Naive thymus-derived CD8-positive, alpha-beta T cell (primary cell): ENCODE results near the gene FER. TPM values are rescaled to one million over a fixed set of nuclear protein-coding genes. Genes with fewer than 3 reads are reported as not detected.

Experiments used
- ATAC-seq, 2 donors: fragments of 150-1000 bp; cut with Tn5 transposase in 1 of 2; sonication (Bioruptor Pico), chemical (Tn5 transposase) in 1 of 2; 1 replicate in 1 of 2; 2 replicates in 1 of 2; pipeline ENCODE4 v1.10.0; 2021; ENCODE audit warnings: mild to moderate bottlenecking in 2 of 2, moderate library complexity in 2 of 2
- POLR2A ChIA-PET: fragments of 350-600 bp; sonication (Branson Sonifier 250); formaldehyde crosslinking; loops from one replicate; lab custom pipeline; 2021; ENCODE audit warnings: antibody characterized with exemption; lab: Charles Lee
- DNase-seq, 10 donors: peaks; one replicate each; pipeline versions ENCODE4 v3.0.0 to v3.0.0-alpha.2; 2020 to 2022
- H3K27ac Mint-ChIP-seq, 10 donors: one replicate each; pipeline ENCODE4 v1.8.0; 2020 to 2022; ENCODE audit warnings: mild to moderate bottlenecking in 10 of 10, mixed read lengths in 10 of 10, moderate library complexity in 4 of 10, inconsistent platforms in 1 of 10
- H3K27me3 Mint-ChIP-seq, 5 donors: one replicate each; pipeline ENCODE4 v1.8.0; 2021 to 2022; ENCODE audit warnings: mixed read lengths in 5 of 5
- H3K36me3 Mint-ChIP-seq, 3 donors: one replicate each; pipeline ENCODE4 v1.8.0; 2020 to 2022; ENCODE audit warnings: mixed read lengths in 3 of 3, mild to moderate bottlenecking in 2 of 3, inconsistent platforms in 1 of 3
- H3K4me1 Mint-ChIP-seq, 4 donors: one replicate each; pipeline ENCODE4 v1.8.0; 2021 to 2022; ENCODE audit warnings: mixed read lengths in 4 of 4
- H3K4me3 Mint-ChIP-seq, 10 donors: one replicate each; pipeline ENCODE4 v1.8.0; 2020 to 2022; ENCODE audit warnings: mild to moderate bottlenecking in 10 of 10, mixed read lengths in 10 of 10, moderate library complexity in 6 of 10, inconsistent platforms in 1 of 10
- H3K9me3 Mint-ChIP-seq, 9 donors: one replicate each; pipeline ENCODE4 v1.8.0; 2020 to 2022; ENCODE audit warnings: mixed read lengths in 9 of 9, mild to moderate bottlenecking in 3 of 9, inconsistent platforms in 1 of 9, moderate library complexity in 1 of 9
- polyA plus RNA-seq, 3 donors: library from polyadenylated mRNA; unstranded; fragments of 300-500 nt; fragmentation: Illumina TruSeq; gene quantifications; one replicate each; pipeline ENCODE4 v1.2.3, GENCODE V29; 2021
- total RNA-seq, 8 experiments: library from RNA in 2 of 8; stranded (reverse) in 2 of 8; gene quantifications; one replicate each; pipeline ENCODE4 v1.2.3 and lab custom pipeline; 2021 to 2026

The FER gene
- total and polyA plus RNA-seq, 5 experiments from 2014 or later, result 8.8 to 15.0 (median 11.4) TPM

GRCh38 chr5:109143031-109143430, 395.3 kb downstream of the FER start:
- Mint-ChIP-seq H3K9me3 (no peaks in the 10 kb centered on the region), H3K36me3 (peaks cover 0 to 6% (median 0%) of the 10 kb centered on the region in 3 donors), H3K27me3 (no peaks in the 10 kb centered on the region), H3K4me3 (no peak overlapping the region), H3K4me1 (no peaks in the 10 kb centered on the region), H3K27ac (peak overlapping the region in 1 of 10 donors; percentile 58)
- POLR2A ChIA-PET, result no interaction called here
- no peak for DNase-seq
- no peak for ATAC-seq

DNA sequence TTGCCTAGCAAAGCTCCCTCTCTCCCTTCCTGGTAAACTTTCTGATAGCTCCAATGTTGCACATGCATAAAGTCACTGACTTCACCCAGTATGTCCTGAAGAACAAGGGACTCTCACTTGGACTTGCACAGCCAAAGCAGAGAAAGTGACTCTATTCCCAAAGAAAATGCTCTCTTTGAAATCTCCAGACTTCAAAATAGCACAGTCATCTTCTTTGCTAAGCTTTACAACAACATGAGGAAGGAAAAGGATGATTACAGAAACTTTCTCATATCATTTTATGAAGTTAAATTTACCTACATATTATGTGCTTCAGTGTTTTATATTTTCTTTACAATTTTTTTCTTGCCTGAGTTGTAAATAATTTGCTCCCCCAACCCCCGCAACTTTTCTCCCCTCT, 397.4 kb downstream of the FER start:
- H3K27ac Mint-ChIP-seq, result no peak overlapping the region
- ATAC-seq (no peak), DNase-seq (no peak)
- peaks cover 0 to 6% (median 0%) of the 10 kb centered on the region in 3 donors for H3K36me3 Mint-ChIP-seq
- no peak overlapping the region for H3K4me3 Mint-ChIP-seq
- H3K27me3 Mint-ChIP-seq, result no peaks in the 10 kb centered on the region
- H3K9me3 Mint-ChIP-seq, result no peaks in the 10 kb centered on the region
- no peaks in the 10 kb centered on the region for H3K4me1 Mint-ChIP-seq
- POLR2A ChIA-PET, result interaction anchor here (0.5 kb wide), 1 partner anchor 220 kb away, joined by 3 read pairs; no protein-coding TSS in a partner anchor

- POLR2A ChIA-PET, result no interaction called here
Measured at GRCh38 chr5:109146591-109146990, 398.9 kb downstream of the FER start.

GRCh38 chr5:109152565-109152964, 404.9 kb downstream of the FER start:
- no peaks in the 10 kb centered on the region for H3K9me3 Mint-ChIP-seq
- ATAC-seq, result no peak
- H3K27ac Mint-ChIP-seq, result no peak overlapping the region
- H3K27me3 Mint-ChIP-seq, result no peaks in the 10 kb centered on the region
- no peaks in the 10 kb centered on the region for H3K4me1 Mint-ChIP-seq
- H3K4me3 Mint-ChIP-seq, result no peak overlapping the region
- POLR2A ChIA-PET, result no interaction called here
- H3K36me3 Mint-ChIP-seq, result peaks cover 0 to 2% (median 0%) of the 10 kb centered on the region in 3 donors
- no peak for DNase-seq

More at GRCh38 chr5:109146591-109146990, 398.9 kb downstream of the FER start:
- H3K36me3 Mint-ChIP-seq, result peaks cover 0 to 6% (median 0%) of the 10 kb centered on the region in 3 donors
- H3K27ac Mint-ChIP-seq, result no peak overlapping the region
- ATAC-seq, result no peak
- H3K4me1 Mint-ChIP-seq, result no peaks in the 10 kb centered on the region
- no peaks in the 10 kb centered on the region for H3K27me3 Mint-ChIP-seq
- DNase-seq, result no peak
- H3K4me3 Mint-ChIP-seq, result no peak overlapping the region
- H3K9me3 Mint-ChIP-seq, result no peaks in the 10 kb centered on the region

GRCh38 chr5:109155625-109156024, 407.9 kb downstream of the FER start:
- Mint-ChIP-seq H3K36me3 (peaks cover 0 to 2% (median 0%) of the 10 kb centered on the region in 3 donors), H3K4me1 (no peaks in the 10 kb centered on the region), H3K9me3 (no peaks in the 10 kb centered on the region), H3K27ac (no peak overlapping the region), H3K4me3 (no peak overlapping the region), H3K27me3 (no peaks in the 10 kb centered on the region)
- POLR2A ChIA-PET, result no interaction called here
- no peak for ATAC-seq
- no peak for DNase-seq

GRCh38 chr5:109156885-109157284, 409.2 kb downstream of the FER start:
- no peaks in the 10 kb centered on the region for H3K4me1 Mint-ChIP-seq
- H3K9me3 Mint-ChIP-seq, result no peaks in the 10 kb centered on the region
- H3K27me3 Mint-ChIP-seq, result no peaks in the 10 kb centered on the region
- POLR2A ChIA-PET, result no interaction called here
- H3K4me3 Mint-ChIP-seq, result no peak overlapping the region
- no peak for ATAC-seq
- peaks cover 0 to 2% (median 0%) of the 10 kb centered on the region in 3 donors for H3K36me3 Mint-ChIP-seq
- no peak for DNase-seq
- H3K27ac Mint-ChIP-seq, result no peak overlapping the region

DNA sequence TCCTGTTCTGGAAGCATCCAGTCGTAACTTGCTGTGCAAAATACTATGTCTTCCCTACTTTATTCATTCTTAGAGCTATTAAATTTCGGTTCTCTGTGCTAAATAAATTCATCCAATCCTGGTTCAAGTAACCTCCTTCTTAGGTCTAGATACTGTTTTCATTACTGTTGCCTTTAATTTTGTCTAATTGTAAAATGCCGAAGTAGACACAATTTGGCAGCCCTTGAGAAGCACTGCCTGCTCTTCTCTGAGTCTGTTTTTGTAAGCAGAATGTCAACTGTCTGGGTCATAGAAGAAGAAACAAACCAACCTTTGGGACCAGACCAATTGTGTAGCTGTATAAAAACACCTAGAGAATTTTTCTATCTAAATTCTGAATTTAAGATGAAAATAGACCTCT, 412.8 kb downstream of the FER start:
- DNase-seq, result no peak
- Mint-ChIP-seq H3K4me1 (no peaks in the 10 kb centered on the region), H3K27me3 (no peaks in the 10 kb centered on the region), H3K27ac (no peak overlapping the region), H3K36me3 (peaks cover 0 to 2% (median 2%) of the 10 kb centered on the region in 3 donors), H3K9me3 (no peaks in the 10 kb centered on the region), H3K4me3 (no peak overlapping the region)
- ATAC-seq, result no peak
- POLR2A ChIA-PET, result no interaction called here

GRCh38 chr5:109161914-109162683, 414.4 kb downstream of the FER start:
- Mint-ChIP-seq H3K4me1 (no peaks in the 10 kb centered on the region), H3K4me3 (no peak overlapping the region), H3K27ac (no peak overlapping the region), H3K9me3 (no peaks in the 10 kb centered on the region), H3K36me3 (peaks cover 0 to 6% (median 2%) of the 10 kb centered on the region in 3 donors), H3K27me3 (no peaks in the 10 kb centered on the region)
- no peak for ATAC-seq
- DNase-seq, result no peak
- POLR2A ChIA-PET, result no interaction called here

DNA sequence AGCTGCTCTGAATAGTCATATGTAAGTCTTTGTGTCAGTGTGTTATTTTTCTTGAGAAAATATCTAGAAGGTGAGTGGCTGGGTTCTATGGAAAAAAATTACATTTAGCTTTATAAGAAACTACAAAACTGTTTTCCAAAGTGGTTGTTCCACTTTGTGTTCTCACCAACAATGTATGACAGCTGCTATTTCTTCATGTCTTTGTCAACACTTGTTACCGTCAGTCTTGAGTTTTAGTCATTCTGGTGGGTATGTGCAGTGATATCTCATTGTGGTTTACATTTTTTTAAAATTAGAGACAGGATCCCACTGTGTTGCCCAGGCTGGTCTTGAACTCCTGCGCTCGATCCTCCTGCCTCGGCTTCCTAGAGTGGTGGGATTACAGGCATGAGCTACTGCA, 415.6 kb downstream of the FER start:
- Mint-ChIP-seq H3K4me1 (no peaks in the 10 kb centered on the region), H3K4me3 (no peak overlapping the region), H3K9me3 (no peaks in the 10 kb centered on the region), H3K27me3 (no peaks in the 10 kb centered on the region), H3K27ac (no peak overlapping the region), H3K36me3 (peaks cover 0 to 6% (median 2%) of the 10 kb centered on the region in 3 donors)
- POLR2A ChIA-PET, result no interaction called here
- DNase-seq (no peak), ATAC-seq (no peak)

- POLR2A ChIA-PET, result no interaction called here
- DNase-seq, result no peak
- peaks cover 0 to 6% (median 2%) of the 10 kb centered on the region in 3 donors for H3K36me3 Mint-ChIP-seq
- H3K27ac Mint-ChIP-seq, result no peak overlapping the region
- H3K9me3 Mint-ChIP-seq, result no peaks in the 10 kb centered on the region
- no peaks in the 10 kb centered on the region for H3K27me3 Mint-ChIP-seq
- H3K4me1 Mint-ChIP-seq, result no peaks in the 10 kb centered on the region
- no peak for ATAC-seq
- no peak overlapping the region for H3K4me3 Mint-ChIP-seq
Measured at GRCh38 chr5:109164001-109164400, 416.3 kb downstream of the FER start.

DNA sequence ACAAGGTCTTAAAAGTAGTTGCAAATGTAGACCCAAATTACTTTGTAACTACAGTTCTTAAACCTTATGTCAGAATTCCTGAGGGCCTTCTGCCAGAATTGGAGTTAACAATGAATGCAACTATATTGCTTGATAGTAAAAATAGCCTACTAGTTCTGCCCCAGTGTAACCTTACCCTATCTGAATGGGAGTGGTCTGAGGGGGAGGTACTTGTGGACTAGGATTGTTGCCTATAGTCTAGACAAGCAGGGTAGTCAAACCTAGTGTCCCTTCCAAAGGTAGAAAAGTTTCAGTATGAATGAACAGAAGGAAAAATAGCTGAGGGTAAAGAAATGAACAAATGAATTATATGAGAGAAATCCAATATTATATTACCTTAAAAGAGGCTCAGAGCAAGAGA, 419.9 kb downstream of the FER start:
- POLR2A ChIA-PET, result no interaction called here
- DNase-seq (no peak), ATAC-seq (no peak)
- H3K9me3 Mint-ChIP-seq, result peaks cover 0 to 3% (median 0%) of the 10 kb centered on the region in 9 donors
- H3K4me1 Mint-ChIP-seq, result no peaks in the 10 kb centered on the region
- peaks cover 0 to 10% (median 2%) of the 10 kb centered on the region in 3 donors for H3K36me3 Mint-ChIP-seq
- H3K4me3 Mint-ChIP-seq, result no peak overlapping the region
- no peaks in the 10 kb centered on the region for H3K27me3 Mint-ChIP-seq
- H3K27ac Mint-ChIP-seq, result no peak overlapping the region

GRCh38 chr5:109168151-109168550, 420.5 kb downstream of the FER start:
- Mint-ChIP-seq H3K9me3 (peaks cover 0 to 3% (median 0%) of the 10 kb centered on the region in 9 donors), H3K4me1 (no peaks in the 10 kb centered on the region), H3K27ac (no peak overlapping the region), H3K36me3 (peaks cover 0 to 10% (median 2%) of the 10 kb centered on the region in 3 donors), H3K27me3 (no peaks in the 10 kb centered on the region), H3K4me3 (no peak overlapping the region)
- ATAC-seq (no peak), DNase-seq (no peak)
- POLR2A ChIA-PET, result no interaction called here

DNA sequence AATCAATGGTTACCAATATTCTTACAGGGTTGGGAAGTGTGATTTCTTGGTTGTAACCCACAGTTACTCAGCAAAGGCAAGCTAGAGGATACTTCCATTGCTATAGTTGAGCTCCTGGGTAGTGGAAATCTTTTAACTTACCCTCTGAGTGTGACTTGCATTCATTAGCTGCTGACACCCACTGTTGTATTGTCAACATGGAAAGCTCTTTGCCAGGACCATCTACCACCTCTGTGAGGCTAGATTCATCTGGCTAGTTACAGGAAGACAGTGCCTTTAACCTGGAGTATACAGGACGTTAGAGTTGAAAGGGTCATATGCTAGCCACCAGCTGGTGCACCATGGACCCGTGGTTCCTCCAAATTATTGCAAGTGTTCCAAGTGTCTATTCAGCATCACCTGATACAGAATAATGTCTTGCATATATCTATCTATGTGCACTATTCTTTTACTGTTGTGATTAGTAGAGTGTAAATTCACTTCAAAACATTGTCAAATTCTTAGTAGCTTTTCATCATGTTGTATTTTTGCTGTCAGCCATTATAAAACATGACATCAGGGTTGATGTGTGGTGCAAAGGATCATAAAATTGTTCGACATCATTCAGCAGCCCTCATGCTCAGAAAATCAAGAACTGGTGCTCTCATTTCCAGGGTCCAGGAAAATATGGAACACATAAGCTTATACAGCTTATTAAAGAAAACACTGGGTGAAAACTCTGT, 423.1 kb downstream of the FER start:
- POLR2A ChIA-PET, result no interaction called here
- no peaks in the 10 kb centered on the region for H3K4me1 Mint-ChIP-seq
- H3K27me3 Mint-ChIP-seq, result no peaks in the 10 kb centered on the region

More for the DNA sequence above, 423.1 kb downstream of the FER start:
- H3K36me3 Mint-ChIP-seq, result peaks cover 0 to 10% (median 0%) of the 10 kb centered on the region in 3 donors
- DNase-seq, result no peak
- no peak overlapping the region for H3K27ac Mint-ChIP-seq
- ATAC-seq, result no peak
- H3K9me3 Mint-ChIP-seq, result peaks cover 0 to 3% (median 0%) of the 10 kb centered on the region in 9 donors
- no peak overlapping the region for H3K4me3 Mint-ChIP-seq
